OCI-LY7 (cell line): ENCODE data around the gene BAHCC1.

Experiments used
- CTCF ChIP-seq: fragments of 200-600 bp; sonication (generic); conservative IDR thresholded peaks from 2 replicates; pipeline ENCODE4 v1.5.1; 2014; ENCODE audit warnings: mild to moderate bottlenecking, antibody characterized with exemption, low read length, moderate library complexity, mixed read lengths
- EZH2phosphoT487 ChIP-seq: fragments of 200-600 bp; sonication (generic); IDR thresholded peaks from 2 replicates; pipeline ENCODE4 v1.6.1; 2018; ENCODE audit warnings: low read depth, borderline replicate concordance, mild to moderate bottlenecking, mixed run types, antibody characterized with exemption, low read length, moderate library complexity, mixed read lengths

GRCh38 chr17:81460856-81461460 is 65.7 kb downstream of the BAHCC1 start:
- TF ChIP-seq CTCF, result no peak
- no peak for TF ChIP-seq EZH2phosphoT487
